Stimulated activated effector memory CD8-positive, alpha-beta T cell treated with anti-CD3 and anti-CD28 coated beads, Interleukin-12 subunit alpha, Interleukin-12 subunit beta, amount 100 ng/mL, for 72 hours (primary cell): ENCODE data around the gene SLC25A31.

Experiments
- ATAC-seq: fragments of 150-1000 bp; cut with Tn5 transposase; 2 replicates; pipeline ENCODE4 v1.10.0; 2021
- DNase-seq, 2 donors: peaks; one replicate each; pipeline ENCODE4 v3.0.0; 2021 to 2022; ENCODE audit warnings: low spot score in 2 of 2
- H3K27ac Mint-ChIP-seq: one replicate; pipeline ENCODE4 v1.8.0; 2022; ENCODE audit warnings: mild to moderate bottlenecking, mixed read lengths
- H3K36me3 Mint-ChIP-seq: one replicate; pipeline ENCODE4 v1.8.0; 2022; ENCODE audit warnings: mild to moderate bottlenecking, mixed read lengths
- H3K4me1 Mint-ChIP-seq: one replicate; pipeline ENCODE4 v1.8.0; 2022; ENCODE audit warnings: mixed read lengths
- H3K4me3 Mint-ChIP-seq: one replicate; pipeline ENCODE4 v1.8.0; 2022; ENCODE audit warnings: mild to moderate bottlenecking, mixed read lengths
- H3K9me3 Mint-ChIP-seq: one replicate; pipeline ENCODE4 v1.8.0; 2022; ENCODE audit warnings: mixed read lengths

Gene SLC25A31

DNA sequence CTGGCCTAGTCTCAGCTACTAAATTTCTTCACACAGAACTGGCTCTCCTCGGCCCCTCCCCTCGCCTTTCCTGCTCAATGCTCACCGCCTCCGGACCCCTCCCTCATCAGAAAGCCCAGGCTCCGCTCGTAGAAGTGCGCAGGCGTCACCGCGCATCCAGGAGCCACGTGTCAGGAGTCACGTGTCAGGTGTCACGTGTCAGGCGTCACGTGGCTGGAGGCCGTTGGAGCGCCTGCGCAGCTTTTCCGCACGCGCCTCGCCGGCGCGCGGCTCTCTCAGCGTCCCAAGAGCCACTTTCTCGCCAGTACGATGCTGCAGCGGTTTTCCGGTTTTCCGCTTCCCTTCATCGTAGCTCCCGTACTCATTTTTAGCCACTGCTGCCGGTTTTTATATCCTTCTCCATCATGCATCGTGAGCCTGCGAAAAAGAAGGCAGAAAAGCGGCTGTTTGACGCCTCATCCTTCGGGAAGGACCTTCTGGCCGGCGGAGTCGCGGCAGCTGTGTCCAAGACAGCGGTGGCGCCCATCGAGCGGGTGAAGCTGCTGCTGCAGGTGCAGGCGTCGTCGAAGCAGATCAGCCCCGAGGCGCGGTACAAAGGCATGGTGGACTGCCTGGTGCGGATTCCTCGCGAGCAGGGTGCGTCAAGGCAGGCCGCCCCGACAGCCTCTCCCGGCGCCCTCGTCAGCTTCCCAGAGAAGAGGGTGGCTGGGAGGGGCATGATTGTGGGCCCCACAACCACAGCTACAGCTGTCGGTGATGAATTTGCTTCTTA lies at the start of gene SLC25A31:
TSS of gene SLC25A31 (plus strand) at position 259 of the 772 bp plus-strand sequence. CDS start at position 405, 146 bp downstream.
- H3K27ac Mint-ChIP-seq, result no peak within 1 kb of the TSS
- ATAC-seq (no peak), DNase-seq (no peak)
- H3K9me3 Mint-ChIP-seq, result no peaks in the 10 kb centered on the region
- no peak within 1 kb of the TSS for H3K4me3 Mint-ChIP-seq
- H3K4me1 Mint-ChIP-seq, result no peaks in the 10 kb centered on the region
- no peaks in the 10 kb centered on the region for H3K36me3 Mint-ChIP-seq

DNA sequence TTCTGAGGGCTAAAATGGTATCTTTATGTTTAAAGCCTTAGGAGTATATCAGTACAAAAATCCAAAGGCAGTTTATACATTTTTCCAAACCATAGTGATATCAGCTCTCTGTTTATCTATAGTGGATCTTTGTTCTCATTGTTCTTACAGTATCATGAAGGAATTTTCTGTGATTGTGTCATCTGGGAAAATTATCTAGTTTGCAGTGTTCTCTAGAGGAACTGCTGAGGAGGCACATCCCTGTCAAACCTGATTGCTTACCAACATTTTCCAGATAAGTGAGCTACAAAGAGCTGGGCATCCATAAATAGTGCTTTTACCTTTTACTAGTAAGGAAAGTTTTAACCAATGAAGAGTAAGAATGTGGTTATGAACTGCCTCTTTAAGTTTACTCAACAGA lies 44.9 kb upstream of the SLC25A31 start:
- Mint-ChIP-seq H3K9me3 (no peaks in the 10 kb centered on the region), H3K4me1 (no peaks in the 10 kb centered on the region), H3K36me3 (no peaks in the 10 kb centered on the region), H3K4me3 (no peak overlapping the region), H3K27ac (no peak overlapping the region)
- no peak for DNase-seq
- no peak for ATAC-seq

DNA sequence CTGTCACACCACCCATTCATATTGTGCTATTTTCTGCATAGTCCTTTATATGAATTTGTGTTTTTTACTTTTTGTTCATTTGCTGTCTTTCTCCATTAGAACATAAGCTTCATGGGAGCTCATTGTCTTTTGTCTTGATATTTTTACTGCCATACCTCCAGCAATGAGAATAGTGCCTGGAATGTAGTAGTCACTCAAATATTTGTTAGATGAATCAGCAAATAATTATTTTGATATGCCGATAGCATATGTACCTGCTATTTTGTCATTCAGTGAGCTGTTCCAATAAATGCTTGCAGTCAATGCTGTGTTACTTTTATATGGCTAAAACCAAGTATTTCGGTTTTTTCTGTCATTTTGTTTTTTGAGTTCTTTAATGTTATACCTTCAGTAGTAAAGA lies 43.5 kb upstream of the SLC25A31 start:
- no peaks in the 10 kb centered on the region for H3K9me3 Mint-ChIP-seq
- ATAC-seq, result no peak

DNA sequence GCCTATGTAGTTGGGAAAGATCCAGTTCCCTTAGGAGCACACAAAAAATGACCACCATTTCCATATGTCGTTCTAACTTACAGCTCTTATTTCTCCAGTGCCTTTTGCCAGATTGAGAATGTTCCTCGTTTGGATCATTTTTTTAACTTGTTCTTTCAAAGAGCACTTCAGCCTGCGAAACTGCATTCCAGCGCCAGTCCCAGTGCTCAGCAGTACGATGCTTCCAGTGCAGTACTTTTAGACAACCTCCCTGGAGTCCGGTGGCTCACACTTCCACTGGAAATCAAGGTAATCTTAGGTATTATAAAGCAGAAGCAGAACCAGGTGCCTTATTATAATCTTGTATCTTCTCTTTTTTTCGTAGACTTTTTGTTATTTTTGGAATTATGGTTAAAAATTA lies 42.6 kb upstream of the SLC25A31 start:
- no peak for DNase-seq
- H3K4me1 Mint-ChIP-seq, result no peaks in the 10 kb centered on the region
- H3K36me3 Mint-ChIP-seq, result no peaks in the 10 kb centered on the region
- no peaks in the 10 kb centered on the region for H3K9me3 Mint-ChIP-seq
- ATAC-seq, result no peak
- no peak overlapping the region for H3K4me3 Mint-ChIP-seq
- H3K27ac Mint-ChIP-seq, result no peak overlapping the region

More for the DNA sequence above, 43.5 kb upstream of the SLC25A31 start:
- no peak overlapping the region for H3K27ac Mint-ChIP-seq
- DNase-seq, result no peak
- H3K4me3 Mint-ChIP-seq, result no peak overlapping the region
- no peaks in the 10 kb centered on the region for H3K4me1 Mint-ChIP-seq
- H3K36me3 Mint-ChIP-seq, result no peaks in the 10 kb centered on the region

DNA sequence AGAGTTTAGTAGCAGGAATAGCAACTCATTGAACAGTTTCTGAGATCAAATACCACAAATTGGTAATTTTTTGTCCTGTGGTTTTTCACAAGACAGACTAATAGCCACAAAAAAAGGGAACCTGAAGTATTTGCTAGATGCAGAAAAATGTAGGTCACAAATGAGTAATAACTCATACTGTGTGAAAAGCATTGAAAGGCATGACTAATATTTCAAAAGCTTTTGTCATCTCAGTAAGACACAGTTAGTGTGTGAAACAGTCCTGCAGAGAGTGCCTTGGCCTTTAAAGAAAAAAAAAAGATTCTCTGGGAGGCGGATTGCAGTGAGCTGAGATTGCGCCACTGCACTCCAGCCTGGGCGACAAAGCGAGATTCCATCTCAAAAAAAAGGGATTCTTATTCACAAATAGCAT lies 31.4 kb upstream of the SLC25A31 start:
- peak; percentile 67 for ATAC-seq
- H3K36me3 Mint-ChIP-seq, result no peaks in the 10 kb centered on the region
- no peaks in the 10 kb centered on the region for H3K4me1 Mint-ChIP-seq
- no peak for DNase-seq
- no peak overlapping the region for H3K27ac Mint-ChIP-seq
- peaks cover 7% of the 10 kb centered on the region for H3K9me3 Mint-ChIP-seq
- H3K4me3 Mint-ChIP-seq, result no peak overlapping the region

DNA sequence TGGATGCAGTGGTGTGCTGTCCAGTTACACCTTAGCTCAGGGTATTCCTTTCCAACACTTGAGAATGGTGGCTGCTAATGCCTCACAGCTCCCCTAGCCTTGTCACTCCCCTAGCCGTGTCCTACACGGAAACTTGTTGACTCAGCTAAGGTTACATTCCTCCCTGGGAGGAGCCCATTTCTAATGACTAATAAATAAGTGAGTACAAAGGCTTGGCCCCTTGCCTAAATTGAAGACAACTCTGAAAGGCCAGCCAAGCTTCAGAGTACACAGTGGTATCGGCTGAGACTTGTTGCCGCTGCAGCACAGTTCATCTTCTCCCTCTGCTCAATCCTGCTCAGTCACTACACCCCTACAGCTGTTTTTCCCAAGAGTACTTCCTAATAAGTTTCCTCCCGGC lies 21.2 kb upstream of the SLC25A31 start:
- no peak overlapping the region for H3K27ac Mint-ChIP-seq
- H3K36me3 Mint-ChIP-seq, result no peaks in the 10 kb centered on the region
- no peak for DNase-seq
- H3K4me3 Mint-ChIP-seq, result no peak overlapping the region
- H3K9me3 Mint-ChIP-seq, result no peaks in the 10 kb centered on the region
- no peak for ATAC-seq
- H3K4me1 Mint-ChIP-seq, result no peaks in the 10 kb centered on the region

DNA sequence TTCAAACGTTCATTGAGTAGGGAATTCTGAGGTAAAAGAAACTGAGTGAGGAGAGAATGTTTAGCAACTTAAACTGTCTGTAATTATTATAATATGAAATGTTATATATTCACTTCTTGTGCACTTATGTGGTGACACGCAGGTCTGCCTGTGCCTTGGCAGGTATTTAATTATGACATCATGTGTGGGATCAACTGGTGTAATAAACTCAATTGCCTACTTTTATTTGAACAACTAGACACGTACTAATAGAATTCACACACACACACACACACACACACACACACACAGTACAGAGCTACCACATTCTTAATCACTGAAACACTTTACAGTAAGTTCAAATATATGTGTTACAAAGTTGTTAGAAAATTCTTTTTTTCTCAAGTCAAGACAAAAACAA lies 20.7 kb upstream of the SLC25A31 start:
- H3K9me3 Mint-ChIP-seq, result no peaks in the 10 kb centered on the region
- no peaks in the 10 kb centered on the region for H3K4me1 Mint-ChIP-seq
- DNase-seq (no peak), ATAC-seq (no peak)
- no peak overlapping the region for H3K27ac Mint-ChIP-seq
- no peaks in the 10 kb centered on the region for H3K36me3 Mint-ChIP-seq
- H3K4me3 Mint-ChIP-seq, result no peak overlapping the region

DNA sequence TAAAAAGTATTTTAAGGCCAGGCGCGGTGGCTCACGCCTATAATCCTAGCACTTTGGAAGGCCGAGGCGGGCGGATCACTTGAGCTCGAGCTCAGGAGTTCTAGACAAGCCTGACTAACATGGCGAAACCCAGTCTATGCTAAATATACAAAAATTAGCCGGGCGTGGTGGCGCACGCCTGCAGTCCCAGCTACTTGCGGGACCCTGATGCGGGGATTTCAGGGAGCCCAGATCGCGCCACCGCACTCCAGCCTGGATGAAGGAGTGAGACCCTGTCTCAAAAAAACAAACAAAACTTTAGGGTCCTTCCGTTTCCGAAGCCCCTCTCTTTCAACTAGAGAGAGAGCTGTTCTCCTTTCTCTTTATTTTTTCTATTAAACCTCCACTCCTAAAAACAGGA lies 1.2 kb downstream of the SLC25A31 start:
- Mint-ChIP-seq H3K4me1 (no peaks in the 10 kb centered on the region), H3K4me3 (no peak overlapping the region), H3K36me3 (no peaks in the 10 kb centered on the region), H3K27ac (no peak overlapping the region), H3K9me3 (no peaks in the 10 kb centered on the region)
- ATAC-seq (no peak), DNase-seq (no peak)

DNA sequence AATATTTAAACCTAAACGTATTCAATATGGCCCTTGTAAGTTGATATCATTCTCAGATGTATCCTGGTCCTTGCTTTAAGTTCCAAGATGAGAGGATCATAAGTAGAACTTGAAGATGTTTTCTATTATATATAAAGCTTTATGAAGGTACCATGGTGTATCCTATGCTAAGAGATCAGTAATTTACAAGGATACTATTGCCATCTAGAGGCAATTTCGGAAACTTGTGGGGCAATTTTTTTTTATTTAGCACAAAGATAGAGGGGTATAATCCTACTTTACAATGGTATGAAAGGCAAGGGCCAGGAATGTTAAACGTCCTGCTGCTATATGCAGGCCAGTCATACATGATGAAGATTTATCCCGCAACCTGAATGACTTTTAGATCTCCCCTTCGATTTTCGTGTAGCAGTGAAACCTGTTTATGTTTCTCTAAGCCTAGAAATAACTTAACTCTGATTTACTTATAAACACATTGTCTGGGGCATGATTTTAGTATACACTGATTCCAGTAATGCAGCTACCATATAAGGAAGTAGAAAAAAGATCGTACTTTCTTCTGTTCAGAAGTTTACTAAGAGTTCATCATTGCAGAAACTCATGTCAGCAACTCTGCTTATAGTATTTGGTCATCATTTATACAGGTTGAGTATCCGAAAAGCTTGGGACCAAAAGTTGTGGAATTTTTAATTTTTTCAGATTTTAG lies 2.6 kb downstream of the SLC25A31 start:
- Mint-ChIP-seq H3K4me1 (no peaks in the 10 kb centered on the region), H3K9me3 (no peaks in the 10 kb centered on the region), H3K36me3 (no peaks in the 10 kb centered on the region), H3K27ac (no peak overlapping the region), H3K4me3 (no peak overlapping the region)
- ATAC-seq (no peak), DNase-seq (no peak)

DNA sequence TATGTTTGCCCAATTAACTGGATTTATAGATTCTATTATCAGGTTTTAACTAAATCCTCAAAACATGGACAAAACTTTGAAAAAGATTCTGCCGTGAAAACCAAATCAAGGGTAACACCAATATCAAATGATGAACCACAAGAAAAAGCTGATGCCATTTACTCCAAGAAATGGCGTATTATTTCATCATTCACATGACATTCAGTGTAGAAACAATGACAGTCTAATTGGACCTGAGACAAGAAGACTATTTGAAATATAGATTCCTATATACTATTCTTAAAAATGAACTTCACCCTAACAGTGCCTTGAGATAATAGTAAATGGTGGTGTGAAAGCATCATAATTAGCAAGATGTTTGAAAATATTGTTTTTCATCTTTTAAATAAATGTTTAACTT lies 4.8 kb downstream of the SLC25A31 start:
- H3K27ac Mint-ChIP-seq, result no peak overlapping the region
- DNase-seq (no peak), ATAC-seq (no peak)
- H3K9me3 Mint-ChIP-seq, result no peaks in the 10 kb centered on the region
- H3K4me3 Mint-ChIP-seq, result no peak overlapping the region
- no peaks in the 10 kb centered on the region for H3K36me3 Mint-ChIP-seq
- no peaks in the 10 kb centered on the region for H3K4me1 Mint-ChIP-seq

DNA sequence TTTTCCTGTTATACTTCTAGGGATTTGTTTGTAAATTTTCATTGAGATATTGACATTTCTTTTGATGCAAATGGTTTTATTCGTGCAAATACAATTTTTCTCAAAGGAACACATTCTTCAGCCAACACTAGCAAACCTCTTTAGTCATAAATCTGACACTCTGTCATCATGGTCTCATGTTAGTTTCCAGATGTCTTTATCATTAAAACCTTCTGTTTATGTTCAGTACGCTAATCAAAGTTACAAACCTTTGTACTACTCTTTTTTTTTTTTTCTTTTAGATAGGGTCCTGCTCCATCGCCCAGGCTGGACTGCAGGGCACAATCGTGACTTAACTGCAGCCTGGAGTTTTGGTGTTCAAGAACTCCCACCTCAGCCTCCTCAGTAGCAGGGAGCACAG lies 7.1 kb downstream of the SLC25A31 start:
- no peak for DNase-seq
- H3K4me1 Mint-ChIP-seq, result no peaks in the 10 kb centered on the region
- H3K36me3 Mint-ChIP-seq, result no peaks in the 10 kb centered on the region
- H3K9me3 Mint-ChIP-seq, result peaks cover 1% of the 10 kb centered on the region
- no peak overlapping the region for H3K4me3 Mint-ChIP-seq
- no peak overlapping the region for H3K27ac Mint-ChIP-seq
- no peak for ATAC-seq

DNA sequence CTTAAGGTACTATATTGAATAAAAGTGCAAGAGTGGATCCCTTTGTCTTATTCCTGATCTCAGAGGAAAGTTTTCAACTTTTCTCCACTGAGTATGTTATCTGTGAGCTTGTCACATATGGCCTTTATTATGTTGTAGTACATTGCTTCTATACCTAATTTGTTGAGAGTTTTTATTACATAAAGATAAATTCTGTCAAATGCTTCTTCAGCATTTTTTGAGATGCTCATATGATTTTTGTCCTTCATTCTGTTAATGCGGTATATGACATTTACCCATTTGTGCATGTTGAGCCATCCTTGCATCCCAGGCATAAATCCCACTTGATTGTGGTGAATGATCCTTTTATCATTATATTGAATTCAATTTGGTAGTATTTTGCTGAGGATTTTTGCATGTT lies 11.0 kb downstream of the SLC25A31 start:
- peaks cover 7% of the 10 kb centered on the region for H3K9me3 Mint-ChIP-seq
- H3K27ac Mint-ChIP-seq, result no peak overlapping the region

DNA sequence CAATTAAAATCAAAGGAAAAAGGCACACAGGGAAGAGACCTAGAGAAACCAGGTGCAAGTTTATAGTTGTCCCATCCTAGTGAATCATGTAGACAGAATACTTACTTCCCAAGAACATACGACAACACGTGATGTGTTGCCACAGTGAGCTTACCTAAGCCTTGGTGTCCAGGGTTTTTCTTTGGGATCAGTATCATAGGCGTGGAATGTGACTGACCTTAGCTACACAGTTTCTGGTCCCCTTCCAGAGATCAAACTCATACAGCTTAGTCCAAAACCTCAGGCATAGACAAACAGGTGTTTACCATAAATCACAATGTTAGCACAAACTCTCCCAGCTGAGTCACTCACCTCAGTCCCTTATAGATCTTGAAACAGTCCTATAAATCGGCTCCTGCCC lies 17.7 kb downstream of the SLC25A31 start:
- Mint-ChIP-seq H3K4me1 (no peaks in the 10 kb centered on the region), H3K9me3 (peaks cover 6% of the 10 kb centered on the region), H3K4me3 (no peak overlapping the region), H3K27ac (no peak overlapping the region), H3K36me3 (no peaks in the 10 kb centered on the region)
- no peak for ATAC-seq
- DNase-seq, result no peak

More for the DNA sequence above, 11.0 kb downstream of the SLC25A31 start:
- DNase-seq, result no peak
- H3K4me1 Mint-ChIP-seq, result no peaks in the 10 kb centered on the region
- no peak overlapping the region for H3K4me3 Mint-ChIP-seq
- no peak for ATAC-seq
- H3K36me3 Mint-ChIP-seq, result no peaks in the 10 kb centered on the region

DNA sequence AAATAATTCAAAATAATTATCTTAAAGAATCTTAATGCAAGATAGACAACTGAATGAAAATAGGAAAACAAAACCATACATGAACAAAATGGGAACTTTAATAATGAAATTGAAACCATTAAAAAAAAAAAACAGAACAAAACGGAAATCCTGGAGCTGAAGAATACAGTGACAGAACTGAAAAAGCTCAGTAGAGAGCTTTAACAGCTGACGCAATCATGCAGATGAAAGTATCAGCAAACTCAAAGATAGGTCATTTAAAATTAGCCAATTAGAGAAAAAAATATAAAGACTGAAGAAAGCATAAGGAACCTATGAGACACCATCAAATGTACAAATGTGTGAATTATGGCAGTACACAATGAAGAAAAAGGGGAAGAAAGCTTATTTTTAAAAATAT lies 18.8 kb downstream of the SLC25A31 start:
- no peaks in the 10 kb centered on the region for H3K36me3 Mint-ChIP-seq
- ATAC-seq, result no peak
- DNase-seq, result no peak
- H3K4me1 Mint-ChIP-seq, result no peaks in the 10 kb centered on the region
- peaks cover 6% of the 10 kb centered on the region for H3K9me3 Mint-ChIP-seq
- H3K27ac Mint-ChIP-seq, result no peak overlapping the region
- H3K4me3 Mint-ChIP-seq, result no peak overlapping the region

DNA sequence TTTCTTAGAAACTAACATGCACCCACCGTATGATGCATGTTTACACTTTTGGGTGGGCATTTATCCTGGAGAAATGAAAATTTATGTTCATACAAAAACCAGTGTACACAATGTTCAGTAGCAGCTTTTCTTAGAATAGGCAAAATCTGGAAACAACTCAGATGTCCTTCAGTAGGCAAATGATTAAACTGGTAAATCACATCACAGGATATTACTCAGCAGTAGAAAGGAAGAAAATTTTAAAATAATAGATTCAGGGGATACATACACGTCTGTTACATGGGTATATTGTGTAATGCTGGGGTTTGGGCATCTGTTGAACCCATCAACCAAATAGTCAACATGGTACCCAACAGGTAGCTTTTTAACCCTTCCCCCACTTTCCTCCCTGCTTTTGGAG lies 26.7 kb downstream of the SLC25A31 start:
- peaks cover 4% of the 10 kb centered on the region for H3K9me3 Mint-ChIP-seq
- no peak overlapping the region for H3K27ac Mint-ChIP-seq
- DNase-seq (no peak), ATAC-seq (no peak)
- no peaks in the 10 kb centered on the region for H3K4me1 Mint-ChIP-seq
- no peaks in the 10 kb centered on the region for H3K36me3 Mint-ChIP-seq
- H3K4me3 Mint-ChIP-seq, result no peak overlapping the region

DNA sequence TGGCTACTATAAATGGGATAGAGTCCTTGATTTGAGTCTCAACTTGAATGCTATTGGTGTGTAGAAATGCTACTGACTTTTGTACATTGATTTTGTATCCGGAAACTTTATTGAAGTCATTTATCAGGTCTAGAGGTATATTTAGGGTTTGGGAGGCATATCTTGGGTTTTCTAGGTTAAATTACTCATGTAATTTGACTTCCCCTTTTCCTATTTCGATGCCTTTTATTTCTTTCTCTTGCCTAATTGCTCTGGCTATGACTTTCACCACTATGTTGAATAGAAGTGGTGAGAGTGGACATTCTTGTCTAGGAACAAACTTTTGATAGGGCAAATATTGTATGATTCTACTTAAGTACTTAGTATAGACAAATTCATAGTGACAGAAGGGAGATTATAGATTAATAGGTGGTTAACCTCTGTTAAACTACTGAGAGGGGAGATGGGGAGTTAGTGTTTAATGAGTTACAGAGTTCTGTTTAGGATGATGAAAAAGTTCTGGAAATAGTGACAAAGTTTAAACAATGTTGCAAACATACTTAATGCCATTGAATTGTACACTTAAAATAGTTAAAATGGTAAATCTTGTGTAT lies 29.1 kb downstream of the SLC25A31 start:
- ATAC-seq (no peak), DNase-seq (no peak)
- H3K4me1 Mint-ChIP-seq, result no peaks in the 10 kb centered on the region
- H3K36me3 Mint-ChIP-seq, result no peaks in the 10 kb centered on the region
- no peak overlapping the region for H3K4me3 Mint-ChIP-seq
- peaks cover 4% of the 10 kb centered on the region for H3K9me3 Mint-ChIP-seq
- no peak overlapping the region for H3K27ac Mint-ChIP-seq
